HG03442 (cell line): ENCODE measurements around the gene MFAP2.

ENCODE experiments used
- ATAC-seq: cut with Tn5 transposase; IDR thresholded peaks from one replicate; pipeline ENCODE4 v1.9.1; 2021; ENCODE audit warnings: mild to moderate bottlenecking, moderate library complexity; ENCODE audit not compliant: unreplicated experiment

Gene MFAP2

DNA sequence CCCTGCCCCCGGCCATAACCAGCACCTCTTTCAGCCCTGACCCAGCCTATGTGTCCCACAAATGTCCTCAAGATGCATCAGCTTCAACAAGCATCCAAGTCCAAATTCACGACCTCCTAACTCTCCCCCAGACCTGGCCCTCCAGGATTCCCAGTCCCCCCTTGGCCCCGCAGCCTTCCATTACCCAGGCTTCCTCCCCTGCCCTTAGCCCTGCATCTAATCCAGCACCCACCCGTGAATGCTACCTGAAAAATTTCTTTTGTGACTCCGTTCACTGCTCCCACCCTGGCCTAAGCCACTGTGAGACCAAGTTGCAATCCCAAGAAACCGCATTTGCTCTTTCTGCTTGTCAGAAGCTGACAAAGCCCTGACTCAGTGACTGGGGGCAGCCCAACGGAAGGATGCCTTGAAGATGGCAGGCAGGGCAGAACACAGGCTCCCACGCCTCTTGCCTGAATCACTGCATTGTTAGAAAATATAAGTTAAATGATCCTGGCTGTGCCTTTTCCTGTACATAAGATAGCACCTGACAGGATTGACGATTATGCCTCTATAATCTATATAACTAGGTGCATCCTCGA is 939 bp upstream of the MFAP2 start:
- no peak for ATAC-seq

DNA sequence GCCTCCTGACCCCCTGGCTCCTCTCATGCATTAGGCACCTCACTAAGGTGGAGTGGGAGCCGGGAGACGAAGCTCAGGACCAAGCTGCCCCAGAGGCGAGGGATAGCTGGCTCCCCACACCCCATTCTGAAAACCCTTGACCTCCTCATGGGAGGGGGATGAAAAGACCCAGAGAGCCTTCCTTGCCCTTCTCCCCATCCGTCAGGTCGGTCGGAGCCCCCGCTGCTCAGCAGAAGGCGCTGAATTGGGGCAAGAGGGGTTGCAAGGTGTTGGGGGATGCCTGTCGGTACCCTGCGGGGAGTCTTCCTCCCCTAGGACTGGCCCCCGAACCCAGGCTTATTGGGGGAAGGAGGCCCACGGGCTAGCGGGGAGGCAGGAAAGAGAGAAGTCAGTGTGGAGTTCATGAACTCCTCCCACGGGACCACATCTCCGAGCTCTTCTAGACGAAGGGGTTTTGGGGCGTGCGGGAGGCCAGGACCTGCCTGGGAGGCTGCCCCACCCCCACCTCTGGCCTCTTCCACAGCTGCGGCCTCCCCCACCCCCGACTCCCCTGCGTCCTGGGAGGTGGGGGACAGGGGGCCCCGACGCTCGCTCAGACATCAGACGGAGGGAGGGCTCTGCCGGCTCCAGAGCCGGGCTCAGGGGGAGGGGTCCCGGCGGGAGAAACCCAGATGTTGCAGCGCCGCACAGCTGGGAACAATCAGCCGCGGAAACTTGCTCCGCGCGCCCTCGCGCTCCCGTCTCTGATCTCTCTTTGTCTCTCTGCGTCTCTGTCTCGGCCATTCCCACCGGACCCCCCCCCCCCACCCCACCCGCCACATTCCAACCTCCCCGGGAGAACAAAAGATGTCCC is 719 bp downstream of the MFAP2 start:
- ATAC-seq: no peak

DNA sequence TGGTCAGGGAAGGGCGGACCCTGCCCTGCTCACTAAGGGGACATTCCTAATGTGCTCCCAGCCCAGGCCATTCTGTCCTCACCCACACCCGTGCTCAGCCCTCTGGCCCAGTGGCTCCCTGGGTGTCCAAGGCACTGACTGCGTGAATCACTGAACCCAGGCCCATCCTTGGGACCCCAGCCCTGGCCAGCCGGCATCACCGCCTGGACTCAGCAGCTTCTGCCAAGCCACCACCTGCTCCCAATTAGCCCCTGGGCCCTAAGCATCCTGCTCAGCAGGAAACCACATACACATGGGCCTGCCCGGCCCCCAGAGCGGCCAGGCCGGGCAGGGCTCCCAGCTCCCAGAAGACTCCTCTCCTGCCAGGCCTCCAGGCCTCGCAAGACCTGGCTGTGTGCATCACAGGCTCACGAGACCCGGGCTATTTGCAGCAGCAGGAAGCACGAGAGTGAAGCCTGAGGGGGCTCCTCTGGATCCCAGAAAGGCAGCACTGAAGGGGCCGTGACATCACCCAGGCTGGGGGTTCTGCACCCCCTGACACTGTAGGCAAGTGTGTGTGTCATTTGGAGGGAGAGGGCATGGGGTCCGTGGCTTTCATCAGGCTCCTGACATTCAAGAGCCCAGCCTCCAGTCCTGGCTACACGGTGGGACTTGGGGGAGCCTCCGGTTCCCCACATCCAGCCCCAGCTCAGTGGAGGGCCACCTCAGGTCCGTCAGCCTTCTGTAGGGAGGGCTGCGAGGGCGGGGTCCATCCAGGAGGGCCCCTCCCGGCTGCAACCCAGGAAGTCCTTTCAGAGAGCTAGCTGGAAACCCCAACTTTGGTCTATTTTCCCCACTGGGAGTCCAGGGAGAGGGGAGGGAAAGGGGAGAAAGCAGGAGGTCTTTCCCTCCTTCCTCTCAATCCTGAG is 1.6 kb downstream of the MFAP2 start:
- ATAC-seq: no peak

DNA sequence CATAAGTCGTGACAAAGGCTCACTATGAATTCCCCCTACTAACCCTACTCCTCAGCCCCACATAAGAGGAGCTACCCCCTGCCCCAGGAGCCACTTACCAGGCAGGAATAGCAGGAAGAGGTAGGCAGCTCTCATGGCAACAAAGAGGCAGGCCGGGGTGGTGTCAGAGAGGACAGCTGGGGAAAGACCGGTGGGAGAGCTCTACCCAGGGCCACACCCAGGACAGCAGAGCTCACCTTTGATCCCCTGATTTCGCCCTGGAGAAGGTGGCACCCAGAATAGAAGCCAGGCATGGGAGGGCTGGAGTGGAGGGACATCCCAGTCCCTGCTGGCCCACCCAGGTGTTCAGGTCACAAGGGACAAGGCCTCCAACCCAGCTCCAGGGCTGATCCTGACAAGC is 2.3 kb downstream of the MFAP2 start:
- ATAC-seq: no peak

DNA sequence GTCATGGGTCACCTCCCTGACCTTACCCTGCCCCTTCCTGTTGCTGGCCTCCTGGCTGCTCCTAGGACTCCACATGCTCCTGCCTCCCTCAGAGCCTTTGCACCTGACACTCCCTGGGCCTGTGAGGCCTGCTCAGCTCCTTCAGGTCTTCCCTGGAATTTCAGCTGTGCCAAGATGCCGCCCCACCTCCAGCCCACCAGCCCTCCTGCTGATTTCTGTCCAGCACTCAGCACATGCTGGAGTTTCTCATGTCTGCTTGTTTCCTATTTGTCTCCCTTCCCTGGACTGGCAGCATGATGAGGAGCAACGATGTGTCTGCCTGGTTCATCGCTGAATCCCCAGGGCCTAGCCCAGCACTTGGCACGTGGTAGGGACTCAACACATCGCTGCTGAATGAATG is 3.0 kb downstream of the MFAP2 start:
- no peak for ATAC-seq

DNA sequence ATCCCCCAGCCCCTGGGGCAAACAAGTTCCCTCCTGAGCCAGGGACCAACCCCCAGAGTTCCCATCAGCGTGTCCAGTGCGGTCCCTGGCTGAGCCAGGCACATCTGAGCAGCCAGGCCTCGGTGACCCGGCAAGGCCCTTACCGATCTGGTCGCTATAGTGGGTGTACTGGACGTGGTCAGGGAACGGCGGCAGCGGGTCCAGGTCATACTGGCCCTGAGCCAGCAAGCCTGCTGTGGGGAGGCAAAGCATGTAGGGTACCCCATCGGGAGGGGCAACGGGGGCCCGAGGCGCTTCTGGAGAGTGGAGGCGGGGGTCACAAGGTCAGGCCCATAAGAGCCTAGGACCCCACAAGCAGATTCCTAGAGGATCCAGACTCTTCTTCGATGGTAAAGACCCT is 3.5 kb downstream of the MFAP2 start:
- no peak for ATAC-seq

DNA sequence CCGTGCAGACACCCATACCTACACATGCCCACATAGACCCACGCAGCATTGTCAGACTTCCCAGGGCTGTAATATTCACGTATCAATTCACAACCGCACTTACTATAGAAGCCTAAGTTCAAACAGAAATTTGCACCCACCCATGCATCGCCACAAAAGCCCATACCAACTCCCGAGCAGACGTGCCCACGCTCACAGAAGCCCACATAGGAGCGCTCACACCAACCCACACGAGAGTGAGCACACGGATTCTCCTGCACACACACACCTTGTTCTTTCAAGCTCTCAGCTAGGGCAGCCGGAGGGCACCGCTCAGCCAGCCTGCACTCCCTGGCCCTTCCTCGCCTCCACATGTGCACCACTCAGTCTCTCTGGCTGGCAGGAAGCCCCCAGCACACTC is 4.6 kb downstream of the MFAP2 start:
- ATAC-seq: no peak

DNA sequence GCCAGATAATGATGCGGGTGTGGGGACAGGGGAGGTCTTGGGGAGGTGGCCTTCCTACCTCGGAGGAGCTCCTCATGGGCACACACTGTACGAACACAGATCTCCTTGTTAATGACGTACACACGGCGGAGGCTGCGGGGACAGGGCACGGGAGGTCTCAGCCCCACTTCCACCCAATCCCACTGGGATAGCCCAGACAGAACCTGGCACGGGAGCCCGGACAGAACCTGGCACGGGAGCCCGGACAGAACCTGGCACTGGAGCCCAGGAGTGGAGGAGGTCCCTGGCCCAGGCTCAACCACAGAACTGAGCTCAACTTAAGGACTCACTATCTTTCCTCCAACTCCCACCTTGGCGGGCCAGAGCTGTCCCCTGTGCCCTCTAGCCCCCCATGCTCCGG is 5.2 kb downstream of the MFAP2 start:
- no peak for ATAC-seq

DNA sequence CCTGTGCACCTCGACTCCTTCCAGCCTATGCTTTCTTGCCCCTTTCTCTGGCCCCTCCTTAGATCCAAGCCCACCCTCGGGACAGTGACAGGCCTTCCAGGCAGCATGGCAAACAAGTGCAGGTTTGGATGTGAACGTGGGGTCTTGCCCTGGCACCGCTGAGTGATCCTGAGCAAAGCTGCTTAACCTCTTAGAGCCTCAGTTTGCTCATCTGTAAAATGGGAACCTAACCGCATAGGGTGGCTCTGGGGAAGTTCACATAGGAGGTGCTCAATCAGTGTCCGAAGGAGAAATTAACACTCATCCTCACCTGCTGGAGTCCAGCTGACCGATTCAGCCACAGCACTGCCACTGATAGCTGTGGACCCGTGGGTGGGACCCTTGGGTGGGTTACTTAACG is 7.2 kb downstream of the MFAP2 start:
- no peak for ATAC-seq

DNA sequence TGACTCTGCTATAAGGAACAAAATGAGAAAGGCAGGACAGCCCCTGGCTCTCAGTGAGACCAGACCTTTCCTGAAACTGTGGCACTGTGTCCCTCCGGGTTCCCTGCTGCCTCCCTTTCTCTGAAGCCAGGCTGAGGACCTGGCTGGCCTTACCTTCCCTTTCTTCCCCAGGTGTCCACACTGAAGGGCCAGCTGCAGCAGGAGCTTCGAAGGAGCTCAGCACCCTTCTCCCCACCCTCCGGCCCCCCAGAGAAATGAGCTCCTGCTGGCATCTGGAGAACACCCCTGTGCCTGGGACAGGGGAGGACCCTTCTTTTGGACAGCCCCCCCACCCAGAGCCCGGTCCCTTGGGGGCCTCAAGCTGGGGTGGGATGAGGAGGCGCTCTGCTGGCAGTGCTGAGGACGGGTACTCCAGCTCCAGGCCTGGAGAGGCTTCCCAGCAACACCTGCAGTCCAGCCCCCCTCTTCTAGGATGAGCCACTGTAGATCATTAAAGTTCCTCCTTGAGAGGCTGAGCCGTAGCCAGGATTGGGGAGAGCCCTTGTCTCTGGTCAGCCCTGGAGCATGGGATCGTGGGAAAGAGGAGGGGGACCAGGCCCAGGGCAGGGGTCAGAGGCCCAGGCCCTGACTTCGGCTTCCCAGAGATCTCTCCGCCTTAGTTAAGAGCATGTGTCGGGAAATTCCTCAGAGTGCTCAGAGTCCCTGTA is 8.1 kb downstream of the MFAP2 start:
- no peak for ATAC-seq

DNA sequence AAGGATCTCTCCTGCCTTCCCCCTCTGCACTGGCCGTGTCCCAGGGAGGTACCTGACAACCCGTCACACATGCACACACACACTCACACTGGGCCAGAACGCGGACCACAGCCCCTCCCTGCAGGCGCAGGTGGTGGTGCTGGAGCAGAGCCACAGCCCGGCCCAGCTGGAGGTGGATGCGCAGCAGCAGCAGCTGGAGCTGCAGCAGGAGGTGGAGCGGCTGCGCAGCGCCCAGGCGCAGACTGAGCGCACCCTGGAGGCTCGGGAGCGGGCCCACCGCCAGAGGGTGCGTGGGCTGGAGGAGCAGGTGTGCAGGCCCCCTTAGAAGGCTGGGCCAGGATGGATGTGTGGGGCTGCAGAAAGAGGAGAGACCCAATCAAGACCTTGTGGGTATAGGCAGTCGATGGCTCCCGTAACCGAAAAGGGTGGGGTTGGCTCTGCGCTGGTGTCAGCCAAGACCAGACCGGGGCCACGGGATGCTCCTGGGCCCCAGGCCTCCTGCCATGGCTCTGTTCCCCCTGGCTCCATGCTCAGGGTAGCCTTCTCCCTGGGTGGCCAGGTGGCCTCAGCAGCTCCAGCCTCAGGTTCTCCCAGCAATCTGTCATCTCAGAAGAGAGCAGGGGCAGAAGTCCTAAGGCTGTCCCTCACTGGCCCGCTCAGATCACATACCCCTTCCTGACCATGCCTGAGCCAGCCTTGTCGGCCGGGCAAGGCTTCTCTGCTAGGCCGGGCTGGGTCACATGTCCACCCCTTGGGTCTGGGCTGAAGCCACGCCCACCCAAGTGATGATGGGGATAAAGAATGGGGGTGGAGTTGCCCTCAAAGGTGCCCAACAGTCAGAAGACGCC is 8.9 kb downstream of the MFAP2 start:
- no peak for ATAC-seq

DNA sequence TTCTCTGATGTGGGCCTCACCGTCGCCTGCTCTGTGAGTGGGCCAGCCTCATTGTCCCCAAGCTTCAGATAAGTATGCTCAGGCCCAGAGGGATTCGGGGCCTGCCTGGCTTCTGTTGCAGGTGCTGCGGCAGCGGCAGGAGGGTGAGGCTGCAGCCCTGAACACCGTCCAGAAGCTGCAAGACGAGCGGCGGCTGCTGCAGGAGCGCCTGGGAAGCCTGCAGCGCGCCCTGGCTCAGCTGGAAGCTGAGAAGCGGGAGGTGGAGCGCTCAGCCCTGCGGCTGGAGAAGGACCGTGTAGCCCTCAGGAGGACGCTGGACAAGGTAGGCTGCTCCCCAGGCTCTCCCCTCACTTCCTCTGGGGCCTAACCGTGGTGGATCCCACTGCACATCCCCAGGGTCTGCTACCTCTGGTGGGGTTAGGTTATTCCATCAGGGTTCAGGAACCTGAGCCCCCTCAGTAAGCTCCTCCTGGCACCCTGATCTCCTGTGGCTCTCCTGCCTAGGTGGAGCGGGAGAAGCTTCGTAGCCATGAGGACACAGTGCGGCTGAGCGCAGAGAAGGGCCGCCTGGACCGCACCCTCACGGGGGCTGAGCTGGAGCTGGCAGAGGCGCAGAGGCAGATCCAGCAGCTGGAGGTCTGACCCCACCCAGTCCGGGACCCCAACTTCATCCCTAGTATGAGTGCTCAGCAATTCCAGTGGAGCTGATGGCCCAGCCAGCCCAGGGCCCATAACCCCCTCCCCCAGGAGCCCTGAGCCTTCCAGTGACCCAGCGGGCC is 10.1 kb downstream of the MFAP2 start:
- no peak for ATAC-seq

DNA sequence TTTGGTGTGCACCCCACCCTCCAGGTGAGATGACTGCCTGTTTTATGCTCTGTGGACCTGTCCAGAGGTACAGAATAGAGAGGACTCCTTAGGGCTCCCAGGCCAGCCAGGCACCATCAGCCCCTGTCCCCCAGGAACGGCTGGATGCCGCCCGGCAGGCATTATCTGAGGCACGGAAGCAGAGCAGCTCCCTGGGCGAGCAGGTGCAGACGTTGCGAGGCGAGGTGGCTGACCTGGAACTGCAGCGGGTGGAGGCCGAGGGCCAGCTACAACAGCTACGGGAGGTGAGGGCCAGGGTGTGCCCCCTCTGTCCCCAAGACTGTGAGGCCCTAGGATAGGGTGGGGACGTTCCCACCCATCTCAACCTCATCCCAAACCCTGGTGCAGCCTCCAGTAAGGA is 10.8 kb downstream of the MFAP2 start:
- ATAC-seq: no peak

DNA sequence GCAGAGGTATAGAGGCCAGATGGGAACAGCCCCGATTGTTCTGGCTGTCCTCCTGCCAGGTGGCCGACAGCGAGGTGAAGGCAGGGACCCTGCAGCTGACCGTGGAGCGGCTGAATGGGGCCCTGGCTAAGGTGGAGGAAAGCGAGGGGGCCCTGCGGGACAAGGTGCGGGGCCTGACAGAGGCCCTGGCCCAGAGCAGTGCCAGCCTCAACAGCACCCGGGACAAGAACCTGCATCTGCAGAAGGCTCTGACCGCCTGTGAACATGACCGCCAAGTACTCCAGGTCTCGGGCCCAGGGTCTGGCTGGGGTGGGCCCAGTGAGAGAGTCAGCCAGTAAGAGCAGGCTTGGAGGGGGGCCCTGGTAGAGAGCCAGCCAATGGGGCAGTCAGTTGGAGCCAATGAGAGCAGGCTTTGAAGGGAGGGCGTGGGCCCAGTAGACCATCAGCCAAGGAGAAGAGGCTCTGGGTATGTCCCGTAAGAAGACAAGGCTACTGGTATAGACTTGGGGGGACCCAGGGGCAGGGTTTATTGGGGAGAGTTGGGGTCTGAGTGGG is 11.3 kb downstream of the MFAP2 start:
- no peak for ATAC-seq

DNA sequence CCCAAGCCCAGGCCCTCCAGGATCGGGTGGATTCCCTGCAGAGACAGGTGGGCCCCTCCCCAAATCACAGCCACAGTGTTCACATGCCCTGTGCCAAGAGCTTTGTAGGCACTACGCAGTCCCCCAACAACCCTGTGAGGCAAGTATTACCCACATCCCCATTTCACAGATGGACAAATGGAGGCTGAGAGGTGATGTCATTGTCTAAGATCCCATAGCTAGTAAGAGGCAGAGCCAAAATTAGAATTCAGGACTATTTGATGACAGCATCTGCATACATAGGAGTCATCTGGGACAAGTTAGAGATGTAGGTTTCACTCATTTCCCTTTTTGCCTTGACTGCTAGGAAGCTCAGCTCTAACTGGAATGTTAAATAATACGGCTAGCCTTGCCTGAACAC is 12.0 kb downstream of the MFAP2 start:
- no peak for ATAC-seq

DNA sequence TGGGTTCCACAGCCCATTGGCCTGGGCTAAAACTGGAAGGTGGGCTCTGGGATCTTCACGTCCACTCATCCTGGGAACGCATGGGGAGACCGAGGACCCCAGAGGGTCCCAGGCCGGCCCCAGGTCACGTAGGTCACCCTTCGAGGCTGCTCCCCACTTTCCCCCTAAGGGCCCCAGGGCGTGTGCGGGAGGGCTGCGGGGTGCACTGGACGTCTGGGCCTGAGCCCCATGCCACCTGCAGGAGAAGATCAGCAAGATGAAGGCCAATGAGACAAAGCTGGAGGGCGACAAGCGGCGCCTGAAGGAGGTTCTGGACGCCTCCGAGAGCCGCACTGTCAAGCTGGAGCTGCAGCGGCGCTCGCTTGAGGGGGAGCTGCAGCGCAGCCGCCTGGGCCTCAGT is 12.5 kb downstream of the MFAP2 start:
- no peak for ATAC-seq

DNA sequence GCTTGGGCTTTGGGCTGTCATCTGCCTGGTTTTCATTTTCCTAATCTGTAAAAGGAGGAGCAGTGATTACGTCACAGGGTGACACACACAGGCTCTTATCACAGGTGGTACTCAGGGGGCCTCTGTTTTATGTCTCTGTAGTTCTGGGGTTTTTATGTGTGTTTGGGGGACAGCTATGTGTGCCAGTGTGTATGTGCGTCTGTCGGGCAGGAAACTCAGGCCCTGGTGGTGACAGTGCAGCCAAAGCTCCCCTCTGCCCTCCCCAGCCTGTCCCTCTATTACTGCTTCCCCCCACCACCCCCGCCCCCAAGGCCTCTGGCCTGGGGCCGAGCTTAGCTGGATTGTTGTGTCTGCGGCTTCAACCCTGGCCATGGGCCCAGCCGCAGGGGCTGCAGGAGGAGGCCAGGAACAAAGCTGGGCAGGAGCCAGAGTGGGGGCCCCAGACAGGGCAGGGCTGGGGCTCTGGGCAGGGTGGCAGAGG is 13.3 kb downstream of the MFAP2 start:
- ATAC-seq: no peak

DNA sequence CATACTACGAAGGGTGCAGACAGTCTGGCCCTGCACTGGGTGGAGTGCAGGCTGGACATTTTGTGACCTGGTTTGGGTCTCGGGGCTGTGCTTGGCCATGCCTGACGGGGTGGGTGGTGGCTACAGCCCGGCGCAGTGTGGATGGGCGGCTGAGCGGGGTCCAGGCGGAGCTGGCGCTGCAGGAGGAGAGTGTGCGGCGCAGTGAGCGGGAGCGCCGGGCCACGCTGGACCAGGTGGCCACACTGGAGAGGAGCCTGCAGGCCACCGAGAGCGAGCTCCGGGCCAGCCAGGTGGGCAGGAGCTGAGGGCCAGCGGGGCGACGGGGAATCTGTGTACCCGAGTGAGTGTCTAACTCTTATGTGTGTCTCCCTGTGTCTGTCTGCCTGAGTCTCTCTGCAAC is 14.1 kb downstream of the MFAP2 start:
- no peak for ATAC-seq

DNA sequence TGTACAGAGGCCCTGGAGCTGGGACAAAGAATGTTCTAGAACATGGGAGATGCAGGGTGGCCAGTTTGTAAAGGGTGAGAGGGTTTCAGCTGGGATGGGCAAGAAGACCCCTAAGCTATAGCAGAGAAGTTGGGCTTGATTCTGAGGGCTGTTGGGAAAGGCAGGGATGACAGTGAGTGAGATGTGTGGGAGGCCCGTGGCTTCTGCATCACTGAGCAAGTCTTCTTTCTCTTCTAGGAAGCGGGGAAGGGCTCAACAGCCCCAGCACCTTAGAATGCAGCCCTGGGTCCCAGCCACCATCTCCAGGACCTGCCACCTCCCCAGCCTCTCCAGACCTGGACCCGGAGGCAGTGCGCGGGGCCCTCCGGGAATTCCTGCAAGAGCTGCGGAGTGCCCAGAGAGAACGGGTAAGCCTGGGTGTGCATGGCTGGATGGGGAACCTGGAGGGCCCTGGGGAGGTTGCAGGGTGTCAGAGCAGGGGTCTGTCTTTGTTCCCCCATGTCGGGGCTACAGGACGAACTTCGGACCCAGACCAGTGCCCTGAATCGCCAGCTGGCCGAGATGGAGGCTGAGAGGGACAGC is 14.8 kb downstream of the MFAP2 start:
- ATAC-seq: no peak
